ENCODE measurements around the gene EMX2.

GRCh38 chr10:117563780-117564179, 21.2 kb downstream of the EMX2 start:
- TF ChIP-seq CTCF (IDR thresholded peaks at IDR 0.05) (no peak), POLR2A (IDR thresholded peaks at IDR 0.05) (no peak)

Data from body of pancreas (tissue), 4 donors.